Neural progenitor cell (in vitro differentiated cells): ENCODE data around the gene TAB2.

Experiments
- CTCF ChIP-seq: fragments of 200-600 bp; sonication (generic); IDR thresholded peaks from 2 replicates; pipeline ENCODE4 v1.5.1; 2017; ENCODE audit warnings: antibody characterized with exemption, mild to moderate bottlenecking
- EZH2 ChIP-seq: fragments of 200-600 bp; sonication (generic); IDR thresholded peaks from 2 replicates; pipeline ENCODE4 v1.6.1; 2017; ENCODE audit warnings: antibody characterized with exemption, mild to moderate bottlenecking, moderate library complexity
- EZH2phosphoT487 ChIP-seq: fragments of 200-600 bp; sonication (generic); IDR thresholded peaks from 2 replicates; pipeline ENCODE4 v1.6.1; 2017; ENCODE audit warnings: antibody characterized with exemption

DNA sequence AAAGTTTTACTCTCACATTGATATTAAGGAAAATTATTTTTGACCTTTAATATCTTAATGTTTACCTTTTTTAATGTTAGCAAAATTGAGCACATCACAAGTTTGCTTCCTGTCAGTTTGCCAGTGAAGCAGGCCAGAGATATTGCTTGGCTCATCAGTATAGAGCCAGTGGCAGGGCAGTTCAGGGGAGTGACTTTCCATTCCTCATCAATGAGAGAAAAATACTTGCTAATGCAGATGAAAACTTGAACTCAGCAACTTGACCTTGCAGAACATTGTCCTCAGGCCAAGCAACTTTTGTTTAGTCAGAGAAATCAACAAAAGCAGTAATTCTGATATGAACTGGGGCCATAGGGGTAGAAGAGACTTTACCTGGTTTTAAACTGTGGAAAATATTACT lies 6.9 kb downstream of the TAB2 start:
- no peak for TF ChIP-seq CTCF
- no peak for TF ChIP-seq EZH2phosphoT487
- no peak for TF ChIP-seq EZH2
